Ramos (cell line): ENCODE results near the gene DLD.
"Not testable (repeated sequence)": the region's sequence is repeated elsewhere in the genome, so short reads cannot be mapped to it uniquely, and the experiment has no call there.

Experiments
- in situ Hi-C: fragments of 300-500 bp; cut with MboI; formaldehyde crosslinking; loops from one replicate; pipeline ENCODE4 v1.14.3; 2022; ENCODE audit warnings: low sequenced_read_pairs; ENCODE audit not compliant: unreplicated experiment

The DLD gene

GRCh38 chr7:107870427-107871000 is 20.5 kb upstream of the DLD start:
- in situ Hi-C loops: loop anchor here (10.0 kb wide), 3 partner anchors 686 to 1076 kb away; no protein-coding TSS in a partner anchor

GRCh38 chr7:107874111-107874510 is 16.9 kb upstream of the DLD start:
- in situ Hi-C loops: loop anchor here (10.0 kb wide), 3 partner anchors 689 to 1079 kb away; no protein-coding TSS in a partner anchor

- in situ Hi-C loops: loop anchor here (10.0 kb wide), 3 partner anchors 690 to 1080 kb away; no protein-coding TSS in a partner anchor
Observed at GRCh38 chr7:107874605-107875446, 16.2 kb upstream of the DLD start.

GRCh38 chr7:107876916-107877315 is 14.1 kb upstream of the DLD start:
- in situ Hi-C loops: loop anchor here (10.0 kb wide), 3 partner anchors 692 to 1082 kb away; no protein-coding TSS in a partner anchor

GRCh38 chr7:107877731-107878382 is 13.1 kb upstream of the DLD start:
- in situ Hi-C loops: loop anchor here (10.0 kb wide), 3 partner anchors 693 to 1083 kb away; no protein-coding TSS in a partner anchor

- in situ Hi-C loops: loop anchor here (10.0 kb wide), 3 partner anchors 694 to 1084 kb away; no protein-coding TSS in a partner anchor
Observed at GRCh38 chr7:107878636-107879035, 12.3 kb upstream of the DLD start.

- in situ Hi-C loops: loop anchor here (10.0 kb wide), 3 partner anchors 695 to 1085 kb away; no protein-coding TSS in a partner anchor
Observed at GRCh38 chr7:107879400-107880035, 11.5 kb upstream of the DLD start.

- in situ Hi-C loops: no loop called here
Observed at GRCh38 chr7:107882766-107883165, 8.2 kb upstream of the DLD start.

- in situ Hi-C loops: no loop called here
Observed at GRCh38 chr7:107884066-107884818, 6.7 kb upstream of the DLD start.

GRCh38 chr7:107887827-107888226 is 3.2 kb upstream of the DLD start:
- in situ Hi-C loops: not testable (repeated sequence)

GRCh38 chr7:107889992-107890391 is 991 bp upstream of the DLD start:
- in situ Hi-C loops: no loop called here

GRCh38 chr7:107890493-107890961 is 456 bp upstream of the DLD start:
- in situ Hi-C loops: no loop called here

GRCh38 chr7:107891636-107892366 is 818 bp downstream of the DLD start:
- in situ Hi-C loops: no loop called here

GRCh38 chr7:107892367-107892741 is 1.4 kb downstream of the DLD start:
- in situ Hi-C loops: not testable (repeated sequence)

GRCh38 chr7:107898997-107899594 is 8.1 kb downstream of the DLD start:
- in situ Hi-C loops: no loop called here

GRCh38 chr7:107900496-107901015 is 9.6 kb downstream of the DLD start:
- in situ Hi-C loops: no loop called here

GRCh38 chr7:107902381-107902780 is 11.4 kb downstream of the DLD start:
- in situ Hi-C loops: no loop called here

GRCh38 chr7:107907790-107908189 is 16.8 kb downstream of the DLD start:
- in situ Hi-C loops: no loop called here
